NT2/D1 (cell line): Measurements from ENCODE around the gene ARSK.
A peak's percentile ranks its signal among the peaks of the same experiment; 100 is the strongest.

Experiments
- DNase-seq: peaks from one replicate; pipeline ENCODE4 v3.0.0-alpha.2; 2011; ENCODE audit warnings: low read depth, low spot score
- H3K27me3 ChIP-seq: 2 replicates; pipeline ENCODE4 v1.6.0; 2011; ENCODE audit warnings: mild to moderate bottlenecking; ENCODE audit not compliant: insufficient read length, insufficient read depth
- H3K36me3 ChIP-seq: 2 replicates; pipeline ENCODE4 v1.6.1; 2011; ENCODE audit warnings: mild to moderate bottlenecking, low read length, mixed read lengths; ENCODE audit not compliant: insufficient read depth, insufficient read length
- H3K4me1 ChIP-seq: 2 replicates; pipeline ENCODE4 v1.5.1; 2011; ENCODE audit not compliant: insufficient read depth, insufficient read length
- H3K4me3 ChIP-seq: 2 replicates; pipeline ENCODE4 v1.5.1; 2011; ENCODE audit warnings: low read depth; ENCODE audit not compliant: insufficient read length
- H3K9ac ChIP-seq: 2 replicates; pipeline ENCODE4 v1.6.0; 2011; ENCODE audit warnings: low read depth; ENCODE audit not compliant: insufficient read length
- H3K9me3 ChIP-seq: 2 replicates; pipeline ENCODE4 v1.5.1; 2011; ENCODE audit warnings: mild to moderate bottlenecking, low read length; ENCODE audit not compliant: insufficient read depth
- SUZ12 ChIP-seq: IDR thresholded peaks from 2 replicates; pipeline ENCODE4 v1.6.1; 2011; ENCODE audit not compliant: insufficient read length, insufficient read depth; ENCODE audit errors: extremely low read depth
- YY1 ChIP-seq: IDR thresholded peaks from 2 replicates; pipeline ENCODE4 v1.6.1; 2011; ENCODE audit not compliant: insufficient read length, insufficient read depth
- ZNF274 ChIP-seq: IDR thresholded peaks from 2 replicates; pipeline ENCODE4 v1.6.1; 2011; ENCODE audit warnings: mild to moderate bottlenecking, low read depth, low read length

Gene ARSK

GRCh38 chr5:95554647-95555548 is at the start of gene ARSK, which contains the start of gene SKIC3:
Gene ARSK, plus strand, starts transcription at chr5:95555101. Its CDS starts 178 bp downstream, at chr5:95555279.
Gene SKIC3, minus strand, starts transcription at chr5:95554977. Its CDS starts 7,827 bp downstream, at chr5:95547150.
- no peak for TF ChIP-seq YY1
- no peak for TF ChIP-seq ZNF274
- TF ChIP-seq SUZ12, result no peak
- H3K4me3 ChIP-seq, result peak within 1 kb of the TSS; percentile 73
- DNase-seq, result peak; percentile 94
- no peaks in the 10 kb centered on the region for H3K27me3 ChIP-seq
- H3K4me1 ChIP-seq, result no peaks in the 10 kb centered on the region
- peak within 1 kb of the TSS; percentile 89 for H3K9ac ChIP-seq
- H3K9me3 ChIP-seq, result no peaks in the 10 kb centered on the region
- H3K36me3 ChIP-seq, result peaks cover 22% of the 10 kb centered on the region

GRCh38 chr5:95508550-95508949 is 46.4 kb upstream of the ARSK start:
- no peak overlapping the region for H3K4me3 ChIP-seq
- H3K4me1 ChIP-seq, result no peaks in the 10 kb centered on the region
- no peak for TF ChIP-seq SUZ12
- TF ChIP-seq YY1, result no peak
- TF ChIP-seq ZNF274, result no peak
- H3K9ac ChIP-seq, result no peak overlapping the region
- H3K36me3 ChIP-seq, result peaks cover 55% of the 10 kb centered on the region
- no peaks in the 10 kb centered on the region for H3K27me3 ChIP-seq
- DNase-seq, result no peak
- H3K9me3 ChIP-seq, result no peaks in the 10 kb centered on the region

- Histone ChIP-seq H3K36me3 (peaks cover 67% of the 10 kb centered on the region), H3K27me3 (no peaks in the 10 kb centered on the region), H3K4me3 (no peak overlapping the region), H3K4me1 (no peaks in the 10 kb centered on the region), H3K9me3 (no peaks in the 10 kb centered on the region), H3K9ac (no peak overlapping the region)
- no peak for TF ChIP-seq ZNF274
- no peak for TF ChIP-seq YY1
- no peak for TF ChIP-seq SUZ12
- DNase-seq, result no peak
Measured at GRCh38 chr5:95511606-95512005, 43.3 kb upstream of the ARSK start.

GRCh38 chr5:95518417-95518816 is 36.5 kb upstream of the ARSK start:
- Histone ChIP-seq H3K4me1 (no peaks in the 10 kb centered on the region), H3K9me3 (no peaks in the 10 kb centered on the region), H3K36me3 (peaks cover 57% of the 10 kb centered on the region), H3K9ac (no peak overlapping the region), H3K27me3 (no peaks in the 10 kb centered on the region), H3K4me3 (no peak overlapping the region)
- TF ChIP-seq YY1 (no peak), ZNF274 (no peak), SUZ12 (no peak)
- DNase-seq, result no peak

- H3K9me3 ChIP-seq, result no peaks in the 10 kb centered on the region
- H3K9ac ChIP-seq, result no peak overlapping the region
- H3K4me3 ChIP-seq, result no peak overlapping the region
- no peaks in the 10 kb centered on the region for H3K4me1 ChIP-seq
- H3K27me3 ChIP-seq, result no peaks in the 10 kb centered on the region
- peaks cover 51% of the 10 kb centered on the region for H3K36me3 ChIP-seq
- no peak for TF ChIP-seq YY1
- TF ChIP-seq SUZ12, result no peak
- TF ChIP-seq ZNF274, result no peak
- no peak for DNase-seq
Measured at GRCh38 chr5:95519151-95519550, 35.8 kb upstream of the ARSK start.

GRCh38 chr5:95519681-95520080 is 35.2 kb upstream of the ARSK start:
- H3K36me3 ChIP-seq, result peaks cover 53% of the 10 kb centered on the region

GRCh38 chr5:95520206-95520605 is 34.7 kb upstream of the ARSK start:
- Histone ChIP-seq H3K27me3 (no peaks in the 10 kb centered on the region), H3K9me3 (no peaks in the 10 kb centered on the region), H3K36me3 (peaks cover 51% of the 10 kb centered on the region), H3K4me1 (no peaks in the 10 kb centered on the region), H3K4me3 (no peak overlapping the region), H3K9ac (no peak overlapping the region)
- TF ChIP-seq YY1, result no peak
- no peak for TF ChIP-seq SUZ12
- no peak for TF ChIP-seq ZNF274
- no peak for DNase-seq

More at GRCh38 chr5:95519681-95520080, 35.2 kb upstream of the ARSK start:
- TF ChIP-seq SUZ12, result no peak
- no peak for TF ChIP-seq ZNF274
- no peak for TF ChIP-seq YY1
- no peak overlapping the region for H3K9ac ChIP-seq
- H3K9me3 ChIP-seq, result no peaks in the 10 kb centered on the region
- DNase-seq, result no peak
- no peaks in the 10 kb centered on the region for H3K27me3 ChIP-seq
- no peaks in the 10 kb centered on the region for H3K4me1 ChIP-seq
- H3K4me3 ChIP-seq, result no peak overlapping the region
